GM18520 (cell line): ENCODE results near the gene COL27A1.

ENCODE experiments used
- ATAC-seq: cut with Tn5 transposase; IDR thresholded peaks from one replicate; pipeline ENCODE4 v1.9.1; 2021; ENCODE audit not compliant: unreplicated experiment

The COL27A1 gene

GRCh38 chr9:114141553-114142402 is 13.6 kb upstream of the COL27A1 start:
- no peak for ATAC-seq

GRCh38 chr9:114143234-114143633 is 12.1 kb upstream of the COL27A1 start:
- no peak for ATAC-seq

GRCh38 chr9:114146735-114147134 is 8.6 kb upstream of the COL27A1 start:
- no peak for ATAC-seq

- no peak for ATAC-seq
Observed at GRCh38 chr9:114149181-114149580, 6.2 kb upstream of the COL27A1 start.

GRCh38 chr9:114149765-114150340 is 5.5 kb upstream of the COL27A1 start:
- no peak for ATAC-seq

- ATAC-seq = no peak
Observed at GRCh38 chr9:114150608-114151007, 4.7 kb upstream of the COL27A1 start.

- no peak for ATAC-seq
Observed at GRCh38 chr9:114151426-114151956, 3.8 kb upstream of the COL27A1 start.

GRCh38 chr9:114153761-114154599 is 1.4 kb upstream of the COL27A1 start:
- no peak for ATAC-seq

GRCh38 chr9:114154600-114155102 is 686 bp upstream of the COL27A1 start:
- ATAC-seq = no peak

GRCh38 chr9:114155995-114156656 is 789 bp downstream of the COL27A1 start:
- no peak for ATAC-seq

- ATAC-seq = no peak
Observed at GRCh38 chr9:114156657-114157421, 1.5 kb downstream of the COL27A1 start.

GRCh38 chr9:114157516-114158176 is 2.3 kb downstream of the COL27A1 start:
- ATAC-seq = no peak

- ATAC-seq = no peak
Observed at GRCh38 chr9:114158482-114159130, 3.3 kb downstream of the COL27A1 start.

- ATAC-seq = no peak
Observed at GRCh38 chr9:114159691-114160090, 4.4 kb downstream of the COL27A1 start.

- no peak for ATAC-seq
Observed at GRCh38 chr9:114161513-114161912, 6.2 kb downstream of the COL27A1 start.

- ATAC-seq = no peak
Observed at GRCh38 chr9:114163517-114163951, 8.2 kb downstream of the COL27A1 start.

- ATAC-seq = no peak
Observed at GRCh38 chr9:114164191-114164794, 9.0 kb downstream of the COL27A1 start.

- ATAC-seq = no peak
Observed at GRCh38 chr9:114165407-114166102, 10.2 kb downstream of the COL27A1 start.
